ENCODE data around the gene TNS3.

- TF ChIP-seq ZKSCAN1 (IDR thresholded peaks at IDR 0.05; ENCODE audit: low read length) (no peak), ZNF615 (CRISPR knock-in tag; IDR thresholded peaks at IDR 0.05; ENCODE audit: borderline replicate concordance) (no peak), HMGA1 (CRISPR knock-in tag; conservative IDR thresholded peaks at IDR 0.05) (no peak)
- TF ChIP-seq, protein P1, sequence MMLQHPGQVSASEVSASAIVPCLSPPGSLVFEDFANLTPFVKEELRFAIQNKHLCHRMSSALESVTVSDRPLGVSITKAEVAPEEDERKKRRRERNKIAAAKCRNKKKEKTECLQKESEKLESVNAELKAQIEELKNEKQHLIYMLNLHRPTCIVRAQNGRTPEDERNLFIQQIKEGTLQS (CRISPR knock-in tag; IDR thresholded peaks at IDR 0.05), result no peak
Observed at GRCh38 chr7:47515305-47515834, 66.5 kb downstream of the TNS3 start.

Measured in HepG2 (cell line).